PC-9 (cell line): ENCODE results near the gene PRLR. TPM values are rescaled to one million over a fixed set of nuclear protein-coding genes. Genes with fewer than 3 reads are reported as not detected.
A peak's percentile ranks its signal among the peaks of the same experiment; 100 is the strongest.

Source experiments
- BruUV-seq: library from RNA; stranded (reverse); fragments of 400-500 nt; replicated peaks from 2 replicates; lab custom pipeline; 2021; lab: Mats Ljungman, UMichigan
- CTCF ChIA-PET: fragments of 300-600 bp; sonication (Branson Sonifier 250); formaldehyde crosslinking; loops from one replicate; lab custom pipeline; 2022; ENCODE audit warnings: antibody characterized with exemption; lab: Charles Lee
- POLR2A ChIA-PET: fragments of 300-600 bp; sonication (Branson Sonifier 250); formaldehyde crosslinking; loops from one replicate; lab custom pipeline; 2022; ENCODE audit warnings: antibody characterized with exemption; ENCODE audit not compliant: unreplicated experiment; lab: Charles Lee
- DNase-seq, 2 experiments: peaks; one replicate each; pipeline versions ENCODE4 v3.0.0 to v3.0.0-alpha.2; 2015 to 2022; ENCODE audit warnings: mixed read lengths in 1 of 2
- H2AFZ ChIP-seq: fragments of 200-600 bp; sonication (generic); 2 replicates; pipeline ENCODE4 v1.8.1; 2017; ENCODE audit warnings: antibody characterized with exemption
- H3F3A ChIP-seq: fragments of 200-600 bp; sonication (generic); 2 replicates; pipeline ENCODE4 v1.8.1; 2017; ENCODE audit warnings: antibody characterized with exemption, mild to moderate bottlenecking, low read depth; ENCODE audit not compliant: insufficient read depth
- H3K27ac ChIP-seq: fragments of 200-600 bp; sonication (generic); 2 replicates; pipeline ENCODE4 v1.6.1; 2016; ENCODE audit warnings: mixed run types
- H3K27me3 ChIP-seq: fragments of 200-600 bp; sonication (generic); 2 replicates; pipeline ENCODE4 v1.6.1; 2016; ENCODE audit warnings: low read depth, mixed run types; ENCODE audit not compliant: insufficient read depth
- H3K36me3 ChIP-seq: fragments of 200-600 bp; sonication (generic); 2 replicates; pipeline ENCODE4 v1.6.1; 2016; ENCODE audit warnings: low read depth, mixed run types
- H3K4me1 ChIP-seq: fragments of 200-600 bp; sonication (generic); replicated peaks from 2 replicates; pipeline ENCODE4 v1.6.1; 2016; ENCODE audit warnings: mixed run types; ENCODE audit not compliant: insufficient read depth
- H3K4me2 ChIP-seq: fragments of 200-600 bp; sonication (generic); 2 replicates; pipeline ENCODE4 v1.6.1; 2017; ENCODE audit warnings: mixed run types
- H3K4me3 ChIP-seq: fragments of 200-600 bp; sonication (generic); 2 replicates; pipeline ENCODE4 v1.6.1; 2016; ENCODE audit warnings: mixed run types
- H3K79me2 ChIP-seq: fragments of 200-600 bp; sonication (generic); 2 replicates; pipeline ENCODE4 v1.6.1; 2017; ENCODE audit warnings: low read depth, mixed run types
- H3K9me2 ChIP-seq: fragments of 200-600 bp; sonication (generic); 2 replicates; pipeline ENCODE4 v1.8.1; 2017; ENCODE audit warnings: mild to moderate bottlenecking; ENCODE audit not compliant: insufficient read depth
- H3K9me3 ChIP-seq: fragments of 200-600 bp; sonication (generic); 2 replicates; pipeline ENCODE4 v1.8.1; 2016; ENCODE audit warnings: low read depth; ENCODE audit not compliant: insufficient read depth
- H4K20me1 ChIP-seq: fragments of 200-600 bp; sonication (generic); 2 replicates; pipeline ENCODE4 v1.8.1; 2017; ENCODE audit not compliant: insufficient read depth
- EZH2 ChIP-seq: fragments of 200-600 bp; sonication (generic); IDR thresholded peaks from 2 replicates; pipeline ENCODE4 v1.8.0; 2017; ENCODE audit warnings: antibody characterized with exemption, low read depth
- intact Hi-C: fragments of 100-400 bp; cut with micrococcal nuclease; formaldehyde crosslinking; loops from one replicate; pipeline ENCODE4 v1.10.0; 2022; ENCODE audit not compliant: unreplicated experiment
- total RNA-seq: library from RNA; stranded (reverse); gene quantifications from 2 replicates; pipeline ENCODE4 v1.2.3, GENCODE V29; 2021
- TF ChIP-seq, protein P1 (sequence below): fragments of 200-600 bp; sonication (generic); conservative IDR thresholded peaks from 2 replicates; pipeline ENCODE4 v1.6.1; 2017; ENCODE audit warnings: mixed run types, antibody characterized with exemption, mild to moderate bottlenecking, moderate library complexity

PRLR gene
- total RNA-seq, 1 experiment from 2014 or later: not detected

DNA sequence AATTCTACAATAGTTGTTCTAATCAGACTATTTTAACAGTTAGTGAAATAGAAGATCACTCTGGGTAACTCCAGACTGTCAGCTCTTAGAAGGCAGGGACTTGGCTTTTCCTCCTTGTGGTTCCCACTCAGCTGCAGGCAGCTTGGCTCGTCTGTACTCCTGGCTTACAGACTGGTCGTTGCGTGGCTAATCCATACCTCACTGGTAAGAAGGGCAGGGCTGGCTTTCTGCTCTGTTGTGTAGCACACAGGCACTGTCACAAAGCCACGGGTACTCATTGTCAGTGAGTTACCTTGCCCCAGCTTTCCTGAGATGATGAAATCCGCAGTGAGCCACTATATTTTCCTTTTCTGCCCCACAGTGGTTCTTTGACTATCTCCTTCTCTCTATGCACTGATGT is 1.8 kb upstream of the PRLR start:
- POLR2A ChIA-PET: no interaction called here

DNA sequence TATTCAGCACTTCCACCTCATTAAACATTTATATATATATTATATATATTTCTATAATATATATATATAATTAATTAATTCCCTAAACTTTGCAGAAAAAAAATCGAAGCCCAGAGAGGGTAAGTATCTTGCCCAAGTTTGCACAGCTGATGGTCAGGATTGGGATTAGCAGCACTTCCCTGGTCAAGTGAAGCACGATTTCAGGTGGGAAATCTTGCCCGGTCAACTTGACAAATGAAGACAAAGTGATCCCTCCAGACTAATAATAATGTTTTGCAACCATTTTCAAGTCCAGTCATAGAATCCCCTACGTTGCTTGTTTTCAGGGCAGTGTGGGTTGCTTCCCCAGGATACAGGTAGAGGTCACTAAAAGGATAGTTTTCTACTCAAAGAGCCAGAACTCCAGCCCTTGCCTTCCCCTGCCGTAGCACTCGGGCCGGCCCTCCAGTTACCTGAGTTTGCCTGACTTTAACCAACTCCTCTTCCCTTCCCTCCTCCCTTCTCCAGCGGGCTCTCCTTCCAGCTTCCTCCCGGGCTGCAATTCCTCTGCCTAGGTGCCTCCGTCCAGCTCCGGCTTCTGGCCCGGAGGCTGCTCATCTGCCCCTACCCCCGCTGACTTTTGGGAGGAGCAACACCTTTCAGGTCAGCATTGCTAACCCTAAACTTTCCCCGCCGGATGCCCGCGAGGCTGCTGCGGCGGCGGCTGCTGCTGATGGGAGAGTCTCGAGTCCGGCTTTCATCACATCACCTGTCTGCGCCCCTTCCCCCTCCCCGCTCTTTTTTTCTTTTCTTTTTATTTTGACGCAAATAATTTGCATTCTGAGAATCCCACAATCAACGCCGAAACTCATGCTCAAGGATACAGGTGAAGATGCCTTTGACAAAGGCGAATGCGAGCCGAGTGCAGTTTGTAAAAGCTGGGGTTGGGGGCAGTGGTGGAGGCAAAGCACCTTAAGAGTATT is 930 bp downstream of the PRLR start:
- no peaks in the 10 kb centered on the region for H3K9me2 ChIP-seq
- ChIA-PET CTCF (interaction anchor here (0.7 to 0.8 kb wide), 2 partner anchors 75 to 972 kb away, joined by 3 to 6 read pairs; no protein-coding TSS in a partner anchor), POLR2A (no interaction called here)
- H4K20me1 ChIP-seq: no peaks in the 10 kb centered on the region
- H3F3A ChIP-seq: no peaks in the 10 kb centered on the region
- H3K4me2 ChIP-seq: no peak overlapping the region
- BruUV-seq: no TSS peak
- no peaks in the 10 kb centered on the region for H3K9me3 ChIP-seq
- H3K36me3 ChIP-seq: no peaks in the 10 kb centered on the region
- no peak overlapping the region for H2AFZ ChIP-seq
- H3K4me1 ChIP-seq: no peaks in the 10 kb centered on the region
- intact Hi-C loops: no loop called here
- peaks cover 81% of the 10 kb centered on the region for H3K27me3 ChIP-seq
- H3K4me3 ChIP-seq: no peak overlapping the region
- H3K79me2 ChIP-seq: no peaks in the 10 kb centered on the region
- H3K27ac ChIP-seq: no peak overlapping the region
- no peak for TF ChIP-seq EZH2
- TF ChIP-seq, protein P1, sequence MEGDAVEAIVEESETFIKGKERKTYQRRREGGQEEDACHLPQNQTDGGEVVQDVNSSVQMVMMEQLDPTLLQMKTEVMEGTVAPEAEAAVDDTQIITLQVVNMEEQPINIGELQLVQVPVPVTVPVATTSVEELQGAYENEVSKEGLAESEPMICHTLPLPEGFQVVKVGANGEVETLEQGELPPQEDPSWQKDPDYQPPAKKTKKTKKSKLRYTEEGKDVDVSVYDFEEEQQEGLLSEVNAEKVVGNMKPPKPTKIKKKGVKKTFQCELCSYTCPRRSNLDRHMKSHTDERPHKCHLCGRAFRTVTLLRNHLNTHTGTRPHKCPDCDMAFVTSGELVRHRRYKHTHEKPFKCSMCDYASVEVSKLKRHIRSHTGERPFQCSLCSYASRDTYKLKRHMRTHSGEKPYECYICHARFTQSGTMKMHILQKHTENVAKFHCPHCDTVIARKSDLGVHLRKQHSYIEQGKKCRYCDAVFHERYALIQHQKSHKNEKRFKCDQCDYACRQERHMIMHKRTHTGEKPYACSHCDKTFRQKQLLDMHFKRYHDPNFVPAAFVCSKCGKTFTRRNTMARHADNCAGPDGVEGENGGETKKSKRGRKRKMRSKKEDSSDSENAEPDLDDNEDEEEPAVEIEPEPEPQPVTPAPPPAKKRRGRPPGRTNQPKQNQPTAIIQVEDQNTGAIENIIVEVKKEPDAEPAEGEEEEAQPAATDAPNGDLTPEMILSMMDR: no peak
- DNase-seq: no peak

More for the DNA sequence above, 1.8 kb upstream of the PRLR start:
- Histone ChIP-seq H3K9me2 (no peaks in the 10 kb centered on the region), H2AFZ (no peak overlapping the region), H3K27me3 (peaks cover 59% of the 10 kb centered on the region), H3K4me2 (no peak overlapping the region), H4K20me1 (no peaks in the 10 kb centered on the region), H3K36me3 (no peaks in the 10 kb centered on the region), H3K27ac (no peak overlapping the region), H3K79me2 (no peaks in the 10 kb centered on the region), H3K4me1 (no peaks in the 10 kb centered on the region), H3K9me3 (no peaks in the 10 kb centered on the region), H3K4me3 (no peak overlapping the region), H3F3A (no peaks in the 10 kb centered on the region)
- DNase-seq: peak in 1 of 2 experiments; percentile 4
- no peak for TF ChIP-seq EZH2
- TF ChIP-seq, protein P1: no peak
- intact Hi-C loops: no loop called here
- CTCF ChIA-PET: no interaction called here
- no TSS peak for BruUV-seq

DNA sequence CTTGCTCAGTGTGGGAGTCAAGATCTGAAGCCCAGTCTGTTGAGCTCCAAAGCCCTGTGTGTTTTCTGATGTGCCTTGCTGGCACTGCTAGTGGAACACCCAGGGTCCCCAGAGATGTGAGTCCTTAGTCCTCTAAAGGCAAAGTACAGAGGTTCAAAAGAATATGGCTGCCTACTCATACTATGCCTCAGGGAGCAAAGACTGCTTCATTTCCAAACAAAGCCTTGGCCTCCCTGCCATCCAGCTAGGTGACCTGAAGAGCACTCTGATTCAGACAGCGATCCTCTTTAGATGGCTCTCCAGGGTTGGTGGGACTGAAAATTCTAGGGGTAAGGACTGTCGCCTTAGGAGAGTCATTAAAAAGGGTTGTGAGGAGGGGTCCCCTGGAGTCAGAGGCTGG is 2.0 kb downstream of the PRLR start:
- no peak for DNase-seq
- Histone ChIP-seq H3F3A (no peaks in the 10 kb centered on the region), H3K36me3 (no peaks in the 10 kb centered on the region), H3K9me2 (no peaks in the 10 kb centered on the region), H3K4me2 (no peak overlapping the region), H3K27me3 (peaks cover 87% of the 10 kb centered on the region), H3K9me3 (no peaks in the 10 kb centered on the region), H3K4me3 (no peak overlapping the region), H4K20me1 (no peaks in the 10 kb centered on the region), H2AFZ (no peak overlapping the region), H3K79me2 (no peaks in the 10 kb centered on the region), H3K27ac (no peak overlapping the region), H3K4me1 (no peaks in the 10 kb centered on the region)
- TF ChIP-seq EZH2: no peak
- TF ChIP-seq, protein P1: no peak
- intact Hi-C loops: no loop called here
- POLR2A ChIA-PET: no interaction called here
- BruUV-seq: no TSS peak
- CTCF ChIA-PET: interaction anchor here (0.8 kb wide), 1 partner anchor 973 kb away, joined by 3 read pairs; no protein-coding TSS in a partner anchor
